ENCODE data around the gene MED17. TPM values are rescaled to one million over a fixed set of nuclear protein-coding genes. Genes with fewer than 3 reads are reported as not detected.

MED17 gene
- total and polyA plus RNA-seq, 10 of the 15 experiments (the other 5 are each of a cell fraction or from before 2014, with no cell fraction given): 7.3 to 38.7 (median 28.3) TPM

GRCh38 chr11:93784145-93784934 lies at the start of gene MED17 (continued):
- TF ChIP-seq ZZZ3 (IDR thresholded peaks at IDR 0.05; ENCODE audit: control insufficient read depth, insufficient read length, low read depth): no peak
- TF ChIP-seq IRF5 (IDR thresholded peaks at IDR 0.05; ENCODE audit: borderline replicate concordance): no peak
- TF ChIP-seq EZH2 (IDR thresholded peaks at IDR 0.05; ENCODE audit: borderline replicate concordance, control insufficient read depth, low read depth, low read length): no peak
- TF ChIP-seq CEBPB (IDR thresholded peaks at IDR 0.05; ENCODE audit: borderline replicate concordance in 1 of 2, low read depth in 2 of 2, low read length in 2 of 2): no peak
- peak; percentile 4; the same call in 1 of the 2 replicates for TF ChIP-seq ZBED1 (IDR thresholded peaks at IDR 0.05; ENCODE audit: borderline replicate concordance)
- TF ChIP-seq CBFB (IDR thresholded peaks at IDR 0.05; ENCODE audit: low read depth): peak; percentile 75
- no peak for TF ChIP-seq WRNIP1 (IDR thresholded peaks at IDR 0.05; ENCODE audit: borderline replicate concordance, low read depth, low read length)
- peak; percentile 84; the same call in 1 of the 2 replicates for TF ChIP-seq TAF1 (IDR thresholded peaks at IDR 0.05; ENCODE audit: borderline replicate concordance, low read depth, low read length)
- TF ChIP-seq SP1 (IDR thresholded peaks at IDR 0.05; ENCODE audit: low read depth, low read length): no peak
- TF ChIP-seq SMC3 (IDR thresholded peaks at IDR 0.05; ENCODE audit: borderline replicate concordance, low read length): no peak; the same call in 1 of the 2 replicates
- no peak for TF ChIP-seq ATF3 (IDR thresholded peaks at IDR 0.05; ENCODE audit: borderline replicate concordance, extremely low read depth, low read depth, low read length)
- peak; percentile 84 for TF ChIP-seq CREM (IDR thresholded peaks at IDR 0.05; ENCODE audit: low read depth)
- TF ChIP-seq RAD21 (IDR thresholded peaks at IDR 0.05; ENCODE audit: insufficient read depth, low read depth, low read length): no peak; the same call in 1 of the 2 replicates
- no peak for TF ChIP-seq FOXM1 (IDR thresholded peaks at IDR 0.05; ENCODE audit: low read depth, low read length)
- TF ChIP-seq IRF3 (IDR thresholded peaks at IDR 0.05): no peak
- TF ChIP-seq NR2C2 (IDR thresholded peaks at IDR 0.05; ENCODE audit: borderline replicate concordance, control insufficient read depth, insufficient read length, low read depth): no peak
- no peak for TF ChIP-seq USF1 (IDR thresholded peaks at IDR 0.05; ENCODE audit: borderline replicate concordance, extremely low read length, insufficient read depth, low read depth, low read length)
- peak; percentile 57 for TF ChIP-seq IKZF1 (conservative IDR thresholded peaks at IDR 0.05)
- TF ChIP-seq SUPT20H (IDR thresholded peaks at IDR 0.05; ENCODE audit: borderline replicate concordance, control insufficient read depth, low read depth, low read length): no peak
- no peak for TF ChIP-seq E2F4 (IDR thresholded peaks at IDR 0.05; ENCODE audit: low read depth, low read length)
- peak; percentile 50 for TF ChIP-seq DPF2 (IDR thresholded peaks at IDR 0.05)
- TF ChIP-seq PAX8 (IDR thresholded peaks at IDR 0.05): no peak
- no peak for TF ChIP-seq JUND (IDR thresholded peaks at IDR 0.05; ENCODE audit: low read depth, low read length)
- TF ChIP-seq HDGF (IDR thresholded peaks at IDR 0.05): no peak
- TF ChIP-seq RUNX3 (IDR thresholded peaks at IDR 0.05; ENCODE audit: low read length): peak; percentile 57; the same call in 1 of the 2 replicates
- peak; percentile 66 for TF ChIP-seq EED (IDR thresholded peaks at IDR 0.05; ENCODE audit: low read depth)

Data from GM12878 (cell line).